Middle frontal gyrus (tissue), 1 donor: Measurements from ENCODE around the gene MACROD2.

Experiments used
- DNase-seq: peaks from one replicate; pipeline ENCODE4 v3.0.0-alpha.2; 2015; ENCODE audit warnings: low spot score; ENCODE audit errors: extremely low spot score

The MACROD2 gene

DNA sequence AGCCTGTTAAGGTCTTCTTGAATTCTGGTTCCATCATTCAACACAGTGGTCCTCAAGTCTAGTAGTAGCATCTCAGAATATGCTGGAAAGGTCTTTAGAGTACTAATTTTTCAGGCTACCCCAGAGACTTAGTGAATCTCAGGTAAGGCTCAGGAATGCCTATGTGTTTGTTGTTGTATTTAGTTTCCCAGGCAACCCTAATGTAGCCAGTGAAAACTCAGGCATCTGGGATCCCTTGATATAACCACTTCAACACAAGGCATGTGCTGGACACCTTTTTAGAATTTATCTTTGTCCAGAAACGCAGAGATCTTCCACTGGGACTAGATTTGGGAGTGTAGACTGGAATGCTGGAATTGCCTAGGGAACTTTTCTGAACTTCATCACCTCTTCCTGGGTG lies 940.0 kb downstream of the MACROD2 start:
- DNase-seq: no peak

DNA sequence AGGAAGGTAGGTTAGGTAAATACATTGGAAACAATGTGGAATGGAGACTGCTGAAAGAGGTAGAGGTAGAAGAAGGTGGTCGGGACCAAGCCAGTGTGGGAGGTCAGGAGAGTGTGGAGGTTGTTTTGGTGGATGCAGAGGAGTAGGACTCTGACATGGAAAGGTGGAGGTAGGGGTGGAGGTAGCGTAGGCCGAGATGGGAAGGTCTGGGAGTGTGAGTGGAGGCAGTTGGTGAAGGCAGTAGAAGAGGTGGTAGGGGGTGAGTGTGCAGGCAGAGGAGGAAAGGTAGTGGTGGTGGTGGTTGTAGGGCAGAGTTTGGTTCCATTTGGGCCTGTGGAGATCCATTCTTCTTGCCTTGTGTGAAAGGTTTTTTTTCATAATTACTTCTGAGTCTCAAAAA lies 941.7 kb downstream of the MACROD2 start:
- DNase-seq: no peak

DNA sequence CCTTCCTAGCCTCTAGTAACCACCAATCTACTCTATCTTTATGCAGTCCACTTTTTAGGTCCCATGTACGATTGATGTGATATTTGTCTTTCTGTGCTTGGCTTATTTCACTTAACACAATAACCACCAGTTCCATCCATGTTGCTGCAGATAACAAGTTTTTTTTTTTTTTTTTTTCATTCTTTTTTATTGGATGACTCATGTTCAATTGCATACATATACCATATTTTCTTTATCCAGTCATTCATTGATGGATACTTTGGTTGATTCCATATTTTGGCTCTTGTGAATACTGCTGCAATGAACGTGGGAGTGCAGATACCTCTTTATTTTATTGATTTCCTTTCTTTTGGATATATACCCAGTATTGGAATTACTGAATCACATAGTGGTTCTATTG lies 942.5 kb downstream of the MACROD2 start:
- no peak for DNase-seq

DNA sequence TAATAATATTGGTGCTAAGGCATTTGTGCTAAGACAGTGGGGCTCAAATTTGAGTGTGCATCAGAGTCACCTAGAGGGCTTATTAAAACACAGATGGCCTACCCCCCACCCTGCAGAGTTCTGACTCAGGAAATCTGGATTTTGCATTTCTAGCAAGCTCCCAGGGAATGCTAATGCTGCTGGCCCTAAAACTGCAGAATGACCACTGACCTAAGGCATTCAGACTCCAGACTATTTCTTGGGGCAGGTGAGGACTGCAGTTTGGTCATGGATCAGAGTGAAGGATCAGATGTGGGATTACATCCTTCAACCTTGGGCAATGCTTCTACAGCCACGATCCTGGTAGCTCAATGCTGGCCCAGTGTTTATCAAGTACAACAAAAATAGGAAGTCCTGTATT lies 952.2 kb downstream of the MACROD2 start:
- no peak for DNase-seq

DNA sequence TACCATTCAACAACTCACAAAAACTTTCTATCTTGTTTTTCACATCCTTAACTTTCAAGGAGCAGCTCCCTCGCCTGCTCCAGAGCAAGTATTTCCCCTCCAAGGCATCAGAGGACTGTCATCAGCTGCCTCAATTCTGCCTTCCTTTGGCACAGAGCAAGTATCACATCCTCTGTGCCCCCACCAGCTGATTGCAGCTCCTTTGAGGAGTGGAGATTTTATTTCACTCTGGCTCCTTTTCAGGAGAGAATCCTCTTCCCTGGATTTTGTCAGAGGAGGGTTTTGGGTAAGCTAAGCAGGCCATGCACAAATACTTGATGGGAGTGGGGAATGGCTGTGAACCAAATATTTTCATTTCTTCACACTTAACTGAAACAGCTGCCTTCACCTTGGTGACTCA lies 952.6 kb downstream of the MACROD2 start:
- no peak for DNase-seq

DNA sequence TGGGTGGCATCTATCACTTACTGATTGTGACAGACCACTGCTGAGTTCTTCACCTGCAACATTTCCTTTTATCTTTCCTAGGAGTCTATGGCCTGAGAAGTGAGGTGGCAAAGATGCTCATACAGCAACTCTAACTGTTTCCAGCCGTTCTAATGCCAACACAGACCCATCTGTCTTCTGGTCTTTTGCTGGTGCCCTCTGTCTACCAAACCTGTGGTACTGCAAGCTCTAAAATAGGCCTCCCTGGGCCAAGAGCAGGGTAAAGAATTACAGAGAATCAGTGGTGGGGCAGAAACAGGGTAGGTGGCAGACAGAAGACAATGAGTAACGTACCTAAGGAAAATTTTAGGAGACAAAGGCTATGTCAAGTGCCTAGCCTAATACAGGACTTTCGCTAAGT lies 953.1 kb downstream of the MACROD2 start:
- no peak for DNase-seq

DNA sequence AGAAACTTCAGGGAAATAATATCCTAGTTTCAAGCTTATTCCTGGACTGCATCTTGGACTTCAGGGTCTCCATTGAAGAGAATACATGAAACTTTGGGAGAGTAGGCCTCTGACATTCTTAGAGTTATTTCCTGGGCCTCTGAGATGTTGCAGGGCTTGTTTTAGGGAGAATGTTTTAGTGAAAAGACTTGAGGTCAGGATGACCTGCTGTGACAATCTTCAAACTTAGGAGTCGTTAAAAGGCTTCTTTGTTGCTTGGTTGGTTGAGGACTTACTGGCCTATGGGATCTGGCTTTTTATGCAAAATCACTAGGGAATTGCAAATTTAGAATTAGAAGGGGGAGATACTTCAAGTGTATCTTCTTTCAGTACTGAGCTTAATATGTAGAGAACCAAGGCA lies 955.3 kb downstream of the MACROD2 start:
- DNase-seq: no peak

DNA sequence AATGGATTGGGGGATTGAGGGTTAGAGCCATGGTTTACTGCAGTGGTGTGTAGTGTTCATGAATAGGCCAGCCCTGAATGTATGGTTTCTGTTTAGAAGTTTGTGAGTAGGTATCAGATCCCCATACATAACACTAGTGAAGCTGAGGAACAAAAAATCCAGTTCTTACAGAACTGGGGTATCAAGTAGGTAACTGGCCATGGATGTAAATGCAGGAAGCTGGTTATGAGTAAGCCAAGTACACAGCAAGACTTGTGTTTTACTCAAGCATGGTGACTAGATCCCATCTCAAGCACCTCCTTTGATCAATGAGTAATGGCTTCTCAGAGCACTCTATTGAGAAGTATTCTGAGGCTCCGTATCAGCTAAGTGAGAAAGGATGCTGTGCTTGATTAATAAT lies 955.8 kb downstream of the MACROD2 start:
- no peak for DNase-seq

DNA sequence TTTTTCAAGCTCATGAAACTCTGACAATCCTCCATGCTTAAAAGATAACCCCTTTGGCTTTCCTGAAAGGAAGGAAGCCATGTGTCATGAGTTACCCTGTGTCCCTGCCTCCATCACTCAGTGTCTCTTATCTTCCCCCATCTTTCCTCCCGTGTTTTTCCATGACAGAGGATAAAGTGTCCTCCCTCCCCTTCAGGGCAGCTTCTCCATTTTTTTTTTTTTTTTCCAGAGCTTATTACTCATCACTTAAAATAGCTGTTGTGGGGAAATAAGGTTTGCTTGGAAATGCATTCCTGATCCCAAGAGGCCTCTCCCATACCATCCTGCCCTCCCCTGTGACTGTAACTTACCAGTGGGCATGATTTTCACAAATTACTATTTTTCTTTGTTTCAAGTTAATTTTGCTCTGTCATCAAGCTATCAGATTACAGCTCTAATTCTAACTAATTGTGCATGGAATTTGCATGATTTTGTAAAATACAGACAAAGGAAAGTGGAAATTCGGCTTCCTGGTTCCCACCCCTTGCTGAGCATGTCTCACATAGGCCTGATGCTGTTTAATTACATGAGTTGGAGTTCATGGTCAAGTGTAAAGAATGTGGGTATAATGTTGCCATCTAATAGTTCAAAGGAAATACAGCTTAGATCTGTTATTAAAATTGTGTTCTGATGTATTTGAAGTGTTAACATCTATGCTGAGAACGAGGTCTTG lies 956.5 kb downstream of the MACROD2 start:
- DNase-seq: no peak

DNA sequence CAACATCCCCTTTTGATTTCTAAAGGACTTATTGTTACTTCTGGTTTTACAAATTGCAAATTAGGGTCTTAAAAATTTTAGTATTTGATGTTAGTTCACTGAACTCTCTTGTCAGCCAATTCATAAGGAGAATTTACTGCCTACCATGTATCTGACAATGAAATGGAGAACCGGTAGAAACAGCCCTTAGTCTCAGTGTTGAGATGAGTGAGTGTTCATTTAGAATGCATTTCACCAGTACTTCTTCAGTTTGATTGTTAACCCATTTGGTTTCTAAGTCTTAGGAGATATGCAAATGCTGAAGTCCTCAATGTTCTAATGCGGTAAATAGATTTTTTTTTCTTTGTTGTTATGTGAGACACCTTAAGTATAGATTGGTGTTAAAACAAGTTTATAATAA lies 958.4 kb downstream of the MACROD2 start:
- no peak for DNase-seq

DNA sequence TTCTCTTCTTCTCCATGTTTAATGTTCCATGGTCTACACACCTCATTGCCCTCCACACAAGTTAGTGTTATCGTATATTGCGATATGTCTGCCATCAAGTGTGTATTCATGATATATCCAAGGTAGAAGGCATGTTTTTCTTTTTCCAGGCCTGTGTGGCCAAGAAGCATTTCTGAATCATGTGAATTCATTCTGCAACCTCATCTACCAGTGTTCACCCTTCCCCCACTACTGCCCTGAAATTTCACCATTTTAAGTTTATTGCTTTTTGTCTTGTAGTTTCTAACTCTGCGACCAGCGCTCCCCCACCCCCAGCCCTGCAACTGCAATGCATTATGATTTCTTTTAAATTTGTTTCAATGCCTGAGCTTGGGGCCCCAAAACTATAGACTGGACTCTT lies 960.1 kb downstream of the MACROD2 start:
- no peak for DNase-seq

DNA sequence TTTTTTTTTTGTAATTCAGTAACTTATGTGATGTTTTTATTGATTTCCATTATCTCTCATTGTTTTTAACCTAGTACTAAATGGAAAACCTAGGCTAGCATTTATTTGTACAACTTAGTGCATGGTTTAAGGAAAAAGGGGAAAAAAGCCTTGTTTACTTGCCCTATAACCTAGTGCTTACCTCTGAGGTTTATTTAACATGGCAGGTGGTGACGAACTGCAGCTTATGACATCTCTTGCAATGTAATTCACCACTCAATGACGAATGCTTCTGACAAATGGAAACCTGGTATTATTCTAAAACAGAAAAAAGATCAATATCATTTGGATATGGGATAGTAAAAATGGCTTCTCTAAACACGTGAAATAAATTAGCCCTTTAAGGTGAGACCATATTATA lies 960.7 kb downstream of the MACROD2 start:
- no peak for DNase-seq

DNA sequence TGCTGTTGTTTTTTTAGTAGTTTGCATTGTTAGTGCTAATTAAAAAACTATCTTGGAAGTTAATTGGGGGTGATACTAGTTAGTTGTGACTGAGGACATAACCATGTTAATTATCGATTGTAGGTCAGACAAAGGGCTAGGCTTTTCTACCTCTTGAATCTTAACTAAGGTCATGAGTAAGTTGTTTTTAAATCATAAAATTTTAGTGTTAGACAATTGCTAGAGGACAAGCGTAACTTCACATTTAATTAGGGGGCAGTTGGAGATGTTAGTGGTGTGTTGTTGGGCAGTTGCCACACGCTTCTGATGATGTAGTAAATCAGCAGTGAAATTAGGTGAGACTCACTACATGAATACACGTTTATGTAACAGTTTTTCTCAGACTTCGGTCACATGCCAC lies 961.2 kb downstream of the MACROD2 start:
- DNase-seq: no peak

DNA sequence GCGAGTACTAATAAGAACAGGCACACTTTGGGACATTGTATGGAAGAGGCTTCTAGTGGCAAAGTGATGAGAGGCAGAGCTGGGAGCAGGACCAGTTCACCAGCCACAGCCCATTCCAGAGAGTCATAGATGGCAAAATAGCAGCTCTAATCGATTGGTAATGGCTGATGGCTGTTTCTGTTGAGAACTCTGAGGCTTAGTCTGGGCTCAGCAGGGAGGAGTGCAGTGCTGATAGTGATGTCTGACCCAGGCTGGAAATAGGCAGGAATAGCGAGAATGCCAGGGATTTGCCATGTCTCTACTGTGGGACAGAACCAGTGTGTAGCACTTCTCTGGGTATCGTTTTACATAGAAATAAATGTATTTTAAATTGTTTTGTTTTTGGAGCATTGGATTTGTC lies 962.1 kb downstream of the MACROD2 start:
- no peak for DNase-seq

DNA sequence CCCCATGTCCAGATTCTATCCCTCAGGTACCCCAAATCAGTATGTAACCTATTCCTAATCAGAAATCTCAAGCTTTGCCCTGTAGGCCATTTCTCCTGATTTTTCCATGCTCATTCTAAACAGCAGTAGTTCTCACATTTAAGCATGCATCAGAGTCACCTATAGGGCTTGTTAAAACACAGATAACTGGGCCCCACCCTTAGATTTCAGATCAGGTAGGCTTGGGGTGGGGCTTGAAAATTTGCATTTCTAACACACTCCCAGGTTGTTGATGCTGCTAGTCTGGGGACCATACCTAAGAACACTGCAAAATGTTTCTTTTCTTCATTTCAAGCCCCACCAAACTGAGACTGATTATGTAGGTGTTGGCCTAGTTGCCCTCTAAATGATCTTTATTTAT lies 963.3 kb downstream of the MACROD2 start:
- DNase-seq: no peak

DNA sequence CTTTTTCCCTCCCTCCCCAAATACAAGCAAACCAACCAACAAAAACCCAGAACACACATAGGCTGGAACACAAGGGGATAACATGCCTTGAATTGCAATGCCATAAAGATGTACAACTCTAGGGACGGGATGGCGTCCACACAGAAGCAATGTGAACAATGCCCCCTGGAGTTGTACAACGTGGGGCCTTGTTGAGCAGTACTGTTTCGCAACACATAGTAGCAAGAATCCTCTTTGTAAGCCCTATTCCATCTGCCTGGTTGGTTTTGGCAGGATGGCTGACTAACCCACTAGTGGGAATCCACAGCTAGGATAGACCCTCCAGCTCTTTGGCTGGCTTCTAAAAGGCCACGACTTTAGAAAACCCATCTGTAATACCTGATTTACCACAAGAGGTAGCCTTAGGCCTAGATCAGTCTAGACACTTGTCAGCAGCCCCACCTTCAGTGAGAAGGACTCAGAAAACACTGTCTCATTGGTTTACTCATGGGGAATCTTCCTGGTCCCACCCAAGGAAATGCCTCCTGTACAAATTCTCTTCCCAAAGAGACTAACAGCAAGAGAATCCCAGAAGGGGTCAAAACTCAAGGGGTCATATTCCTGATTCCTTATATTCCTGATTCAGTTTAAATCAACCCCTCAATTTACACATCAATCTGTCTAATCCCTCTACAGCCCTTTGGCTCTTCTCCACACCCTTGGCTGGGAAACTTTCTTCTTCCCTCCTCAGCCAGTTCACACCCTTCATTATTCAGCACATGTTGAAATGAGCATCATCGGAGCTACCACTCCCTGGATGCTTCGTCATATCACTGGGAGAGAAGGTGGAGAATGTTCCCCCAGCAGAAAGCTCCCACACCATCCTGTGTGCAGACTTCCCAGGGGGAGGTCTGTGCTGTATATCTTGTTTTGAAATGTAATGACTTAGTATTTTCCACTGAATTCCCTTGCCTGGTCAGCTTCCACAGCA lies 964.5 kb downstream of the MACROD2 start:
- no peak for DNase-seq

DNA sequence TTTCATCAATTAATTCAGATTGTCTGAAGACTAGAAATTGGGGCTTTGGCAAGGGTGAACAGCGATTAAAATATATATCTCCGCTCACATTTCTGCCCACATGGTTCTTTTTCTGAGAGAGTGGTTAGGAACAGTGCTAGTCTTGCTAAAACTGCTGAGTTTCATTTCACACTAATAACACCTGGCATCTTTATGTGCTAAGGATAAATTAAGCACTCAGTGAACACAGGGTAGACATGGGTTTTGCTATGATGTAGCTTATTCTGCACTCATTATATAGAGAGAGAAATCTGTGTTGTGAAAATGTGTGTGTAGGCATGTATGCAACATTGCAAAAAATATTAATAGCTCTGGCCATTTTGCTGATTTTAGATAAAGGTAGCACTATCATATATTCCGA lies 965.5 kb downstream of the MACROD2 start:
- DNase-seq: peak; percentile 22

DNA sequence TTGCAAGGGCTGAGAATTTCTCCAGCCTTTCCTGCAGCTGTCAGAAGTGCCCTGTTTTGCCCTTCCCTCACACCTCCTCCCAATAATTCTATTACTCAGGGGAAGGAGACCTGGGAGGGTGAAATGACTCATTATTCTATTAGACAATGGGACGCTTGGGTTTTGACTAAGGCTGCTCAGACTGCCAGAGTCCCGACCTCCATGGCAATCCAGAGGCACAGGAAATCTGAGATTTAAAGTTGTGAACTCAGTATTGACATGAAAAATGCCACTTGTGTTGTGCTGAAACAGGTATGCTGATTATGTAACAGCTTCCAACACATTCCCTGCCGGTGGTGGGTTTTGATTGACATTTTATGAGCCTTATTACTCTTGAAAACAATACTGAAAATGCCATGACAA lies 967.9 kb downstream of the MACROD2 start:
- DNase-seq: no peak

DNA sequence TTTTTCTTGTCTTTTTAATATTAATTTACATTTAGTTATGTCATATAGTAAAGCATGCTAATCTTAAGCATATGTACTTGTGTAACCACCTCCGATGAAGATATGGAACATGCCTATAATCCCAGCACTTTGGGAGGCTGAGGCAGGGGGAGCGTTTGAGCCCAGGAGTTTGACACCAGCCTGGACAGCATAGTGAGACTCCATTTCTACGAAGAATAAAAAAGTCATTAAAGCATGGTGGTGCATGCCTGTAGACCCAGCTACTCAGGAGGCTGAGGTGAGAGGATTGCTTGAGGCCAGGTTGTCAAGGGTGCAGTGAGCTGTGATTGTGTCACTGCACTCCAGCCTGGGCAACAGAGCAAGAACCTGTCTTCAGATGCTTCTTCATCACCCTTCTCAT lies 970.9 kb downstream of the MACROD2 start:
- no peak for DNase-seq

DNA sequence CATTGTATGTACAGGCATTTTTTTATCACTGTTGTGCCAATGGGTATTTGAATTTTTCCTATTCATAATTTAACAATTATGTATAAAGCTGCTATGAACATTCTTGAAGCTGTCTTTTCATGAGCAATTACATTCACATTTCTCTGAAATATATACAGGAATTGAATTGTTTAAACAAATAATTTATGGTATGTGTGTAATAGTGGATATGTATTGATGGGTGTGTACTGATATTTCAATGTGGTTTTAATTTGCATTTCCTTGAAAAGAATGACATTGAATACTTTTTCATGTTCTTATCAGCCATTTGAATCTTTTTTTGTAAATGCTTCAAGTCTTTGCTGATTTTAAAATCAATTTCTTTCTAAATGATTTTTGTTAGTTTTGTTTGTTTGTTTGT lies 971.5 kb downstream of the MACROD2 start:
- no peak for DNase-seq

DNA sequence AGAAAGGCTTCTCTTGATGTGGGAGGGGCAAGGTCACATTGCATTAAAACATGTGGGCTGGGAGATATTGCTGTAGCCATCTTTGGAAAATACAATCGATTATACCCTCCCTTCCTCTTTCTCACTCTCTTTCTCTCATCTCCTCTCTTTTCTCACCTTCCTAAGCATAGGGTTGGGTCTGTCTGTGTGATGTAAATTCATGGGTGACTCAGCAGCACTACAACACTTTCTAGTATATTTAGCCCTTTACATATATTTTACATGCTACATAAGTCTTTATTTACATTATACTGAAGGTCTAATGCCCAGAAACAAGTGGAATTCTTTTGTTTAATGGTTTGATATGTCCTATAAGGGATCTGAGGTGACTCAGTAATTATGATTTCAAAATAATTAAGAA lies 976.9 kb downstream of the MACROD2 start:
- no peak for DNase-seq

DNA sequence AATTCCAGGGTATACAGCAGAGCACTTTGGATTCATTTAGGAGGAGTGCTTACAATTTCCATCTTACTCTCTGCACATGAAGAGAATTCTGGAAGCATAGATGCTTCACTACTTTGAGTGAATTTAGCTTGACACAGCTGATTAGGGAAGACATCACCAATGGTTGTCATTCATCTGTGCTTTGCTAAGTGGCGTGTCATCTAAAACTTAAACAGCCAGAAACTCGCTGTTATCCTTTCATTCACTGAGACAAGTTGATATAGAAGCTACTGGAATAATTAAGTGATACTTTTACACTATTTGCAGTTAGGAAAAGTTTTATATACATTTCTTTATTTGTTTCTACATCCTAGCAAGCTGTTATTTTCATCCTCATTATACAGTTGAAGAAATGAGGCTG lies 977.4 kb downstream of the MACROD2 start:
- no peak for DNase-seq
